NCI-H187 treated with DMSO at 0.1 percent for 48 hours (cell line): ENCODE data around the gene PRSS48.
"Not testable (repeated sequence)": the region's sequence is repeated elsewhere in the genome, so short reads cannot be mapped to it uniquely, and the experiment has no call there.

Experiments used
- DNase-seq: peaks from one replicate; lab custom pipeline; 2025; lab: John Stamatoyannopoulos, UW

Gene PRSS48

DNA sequence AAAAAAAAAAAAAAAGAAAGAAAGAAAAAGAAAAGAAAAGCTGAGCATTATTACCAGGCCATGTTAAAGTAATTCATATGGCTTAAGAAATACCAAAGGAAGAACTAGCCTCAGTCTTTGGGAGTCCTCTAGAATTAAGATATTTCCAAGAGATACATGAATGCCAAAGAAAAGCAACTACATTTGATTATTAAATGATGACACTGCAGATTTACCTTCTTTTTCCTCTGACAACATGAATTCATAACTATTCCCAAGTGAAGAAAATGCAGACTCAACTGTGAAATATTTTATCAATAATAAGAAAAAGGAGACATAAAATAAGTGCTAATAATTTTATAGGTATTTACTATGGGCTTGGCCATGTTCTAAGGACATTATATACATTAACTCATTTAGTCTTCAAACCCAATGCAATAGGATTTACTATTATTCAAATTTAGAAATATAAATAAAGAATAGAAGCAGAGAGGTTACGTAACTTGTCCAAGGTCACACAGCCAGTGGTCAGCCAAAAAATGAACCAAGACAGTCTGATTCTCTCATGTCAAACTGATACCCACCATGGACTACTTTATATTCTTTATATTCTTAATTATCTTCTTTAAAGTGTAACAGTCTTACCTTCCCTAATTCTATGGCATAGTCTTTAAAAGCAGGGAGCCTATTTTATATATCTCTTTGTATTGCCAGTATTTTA is 41.5 kb downstream of the PRSS48 start:
- DNase-seq = no peak

DNA sequence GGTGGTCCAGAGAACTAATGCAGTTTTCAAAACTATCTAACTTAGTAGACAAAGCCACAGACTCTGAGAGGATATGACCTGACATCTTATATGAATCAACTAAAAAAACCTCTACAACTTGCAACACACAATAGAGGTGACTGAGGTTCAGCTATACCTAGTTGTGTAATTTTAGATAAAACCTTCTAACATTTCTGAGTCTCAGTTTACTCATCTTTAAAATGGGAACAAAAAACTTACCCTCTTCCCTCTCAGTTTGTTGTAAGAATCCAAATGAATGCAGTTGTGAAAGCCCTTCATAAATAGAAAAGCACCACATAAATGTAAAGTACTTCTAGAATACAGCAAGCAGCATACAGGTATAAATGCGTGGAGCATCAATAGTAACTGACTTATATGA is 42.5 kb downstream of the PRSS48 start:
- no peak for DNase-seq

DNA sequence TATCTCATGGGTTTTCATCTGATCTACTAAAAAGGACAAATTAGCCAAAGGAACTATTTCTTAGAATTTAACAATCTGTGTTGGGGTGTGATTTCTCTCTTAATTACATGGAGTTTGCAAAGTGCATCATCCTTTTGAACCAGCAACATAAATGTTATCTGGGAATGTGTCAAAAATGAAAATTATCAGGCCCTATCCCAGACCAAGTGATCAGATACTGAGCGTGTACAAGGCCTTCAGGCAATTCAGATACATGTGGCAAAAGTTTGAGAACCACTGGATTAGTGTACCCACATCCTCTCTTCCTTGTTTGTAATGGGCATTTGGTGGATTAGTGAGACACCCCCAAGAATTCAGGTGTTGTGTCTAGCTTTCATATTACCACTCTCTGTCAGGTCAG is 44.6 kb downstream of the PRSS48 start:
- DNase-seq = no peak

DNA sequence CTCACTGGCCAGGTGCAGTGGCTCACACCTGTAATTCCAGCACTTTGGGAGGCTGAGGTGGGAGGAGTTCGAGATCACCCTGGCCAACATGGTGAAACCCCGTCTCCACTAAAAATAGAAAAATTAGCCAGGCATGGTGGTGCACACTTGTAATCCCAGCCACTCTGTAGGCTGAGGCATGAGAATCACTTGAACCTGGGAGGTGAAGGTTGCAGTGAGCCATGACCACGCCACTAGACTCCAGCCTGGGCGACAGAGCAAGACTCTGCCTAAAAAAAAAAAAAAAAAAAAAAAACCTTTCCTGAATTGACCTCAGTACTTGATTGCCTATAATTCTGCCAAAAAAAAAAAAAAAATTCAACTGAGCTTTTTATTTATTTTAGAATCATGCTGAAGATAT is 45.2 kb downstream of the PRSS48 start:
- not testable (repeated sequence) for DNase-seq

DNA sequence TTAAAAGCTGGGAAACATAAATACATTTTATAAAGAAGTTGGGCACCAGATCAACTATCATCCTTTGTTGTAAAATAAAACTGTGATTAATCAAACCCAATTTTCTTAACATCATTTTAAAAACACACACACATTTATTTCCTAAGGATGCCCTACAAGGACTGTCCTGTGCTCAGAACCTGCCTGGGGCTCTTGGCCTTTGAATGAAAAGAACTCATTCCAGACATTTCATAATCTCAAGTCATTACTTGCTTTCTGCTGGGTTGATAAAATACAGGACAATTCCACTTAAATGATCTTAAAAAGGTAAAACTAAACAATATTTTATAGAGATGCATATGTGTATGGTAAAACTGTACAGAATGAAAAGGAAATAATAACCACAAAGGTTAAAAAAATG is 45.6 kb downstream of the PRSS48 start:
- no peak for DNase-seq

DNA sequence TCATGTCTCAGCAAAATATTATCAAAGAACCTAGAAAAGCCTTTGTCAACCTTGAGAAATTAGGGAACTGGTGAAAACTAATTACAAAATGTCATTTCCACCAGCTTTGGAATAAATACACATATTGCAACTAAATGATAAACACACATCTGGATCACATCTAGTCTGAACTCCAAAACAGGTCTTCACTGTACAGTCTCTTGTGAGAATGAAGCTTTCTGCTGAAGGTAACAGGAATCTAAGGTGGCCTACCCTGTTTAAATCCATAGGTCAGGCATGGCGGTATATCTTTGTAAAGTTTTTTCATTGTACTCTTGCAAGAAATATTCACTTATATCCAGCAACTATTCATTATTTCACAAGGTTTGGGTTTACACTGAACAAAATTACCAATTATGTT is 46.7 kb downstream of the PRSS48 start:
- no peak for DNase-seq

DNA sequence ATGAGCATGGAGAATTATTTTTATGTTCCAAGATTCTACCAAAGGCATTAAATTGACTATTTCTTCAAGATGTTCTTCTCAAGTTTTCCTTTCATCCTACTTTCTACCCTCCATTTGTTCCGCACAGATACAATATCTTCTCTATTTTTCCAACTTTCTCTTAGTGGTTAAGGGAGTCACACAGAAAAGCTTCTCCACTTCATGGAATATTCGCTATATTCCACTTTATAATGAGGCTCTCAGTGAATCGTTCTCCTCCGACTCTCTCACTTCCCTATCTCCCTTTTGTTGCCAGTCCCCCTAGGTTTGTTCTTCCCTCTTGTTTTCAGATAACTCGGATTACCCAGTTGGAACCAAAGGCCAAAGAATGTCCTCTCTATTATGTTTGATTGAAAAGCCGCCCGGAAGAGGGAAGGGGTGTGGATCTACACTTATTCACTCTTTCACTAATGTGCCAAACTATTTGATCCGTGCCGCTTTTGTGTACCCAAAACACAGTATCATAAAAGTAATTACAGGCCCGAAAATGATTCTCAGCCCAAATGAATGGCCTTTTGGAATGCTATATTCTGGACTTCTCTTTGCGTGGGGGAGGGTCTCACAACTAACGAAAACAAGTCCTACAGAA is 47.3 kb downstream of the PRSS48 start:
- DNase-seq = no peak

DNA sequence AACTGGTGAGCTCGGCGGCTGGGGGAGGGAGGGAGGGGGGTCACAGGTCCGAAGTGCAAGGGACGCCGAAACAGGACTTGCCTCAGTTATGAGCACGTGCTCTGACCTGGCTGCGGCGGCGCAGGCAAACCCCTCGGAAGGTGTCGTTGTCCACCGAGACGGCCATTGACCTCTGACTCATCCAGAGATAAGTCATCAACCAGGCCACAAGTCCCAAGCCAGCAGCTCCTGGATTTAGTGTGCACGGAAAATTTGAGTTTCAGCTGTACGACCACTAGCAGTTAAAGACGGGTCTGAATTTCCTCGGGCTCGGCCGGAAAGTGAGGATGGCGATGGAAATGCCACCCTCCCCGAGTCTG is 47.8 kb downstream of the PRSS48 start:
- DNase-seq = no peak

DNA sequence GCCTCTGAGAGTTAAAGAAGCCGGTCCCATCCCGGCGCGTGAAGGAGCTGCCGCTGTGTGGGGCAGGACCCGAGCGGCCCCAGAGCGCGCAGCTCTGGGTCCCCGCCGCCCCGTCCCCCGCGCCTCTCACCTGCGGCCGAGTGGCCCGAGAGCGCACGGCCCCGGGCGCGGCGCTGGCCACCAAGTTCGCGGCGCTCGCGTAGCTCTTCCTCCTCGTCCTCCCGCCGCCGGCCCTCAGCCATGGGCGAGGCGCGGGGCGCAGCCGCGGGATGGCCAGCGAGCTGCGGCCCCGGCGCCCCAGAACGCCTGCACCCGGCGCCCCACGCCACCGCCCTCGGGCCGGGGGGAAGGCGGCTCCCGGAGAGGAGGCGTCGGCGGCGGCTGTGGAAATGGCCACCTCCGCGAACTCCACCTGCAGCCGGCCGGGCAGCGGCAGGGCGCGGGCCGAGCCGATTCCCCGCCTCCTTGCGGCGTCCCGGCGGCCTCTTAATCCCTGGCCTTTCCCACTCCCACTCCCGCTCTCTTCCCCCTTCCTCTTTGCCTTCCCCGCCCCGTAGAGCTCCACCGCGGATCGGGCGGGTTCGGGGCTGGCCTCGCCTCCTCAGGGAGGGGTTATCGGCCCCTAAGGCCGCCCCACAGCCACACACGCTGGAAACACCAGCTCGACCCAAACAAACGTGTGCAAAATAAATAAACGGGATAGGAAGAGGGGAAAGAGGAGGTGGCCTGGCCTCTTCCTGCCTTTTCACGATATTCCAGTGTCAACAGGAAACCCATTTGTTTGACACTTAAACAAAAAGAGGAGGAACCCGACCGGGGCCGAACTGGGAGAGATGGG is 48.4 kb downstream of the PRSS48 start, which contains the start of gene SH3D19:
SH3D19 (minus strand) TSS at position 495 of the 838 bp plus-strand sequence; CDS start at position 242, 253 bp downstream.
- no peak for DNase-seq

DNA sequence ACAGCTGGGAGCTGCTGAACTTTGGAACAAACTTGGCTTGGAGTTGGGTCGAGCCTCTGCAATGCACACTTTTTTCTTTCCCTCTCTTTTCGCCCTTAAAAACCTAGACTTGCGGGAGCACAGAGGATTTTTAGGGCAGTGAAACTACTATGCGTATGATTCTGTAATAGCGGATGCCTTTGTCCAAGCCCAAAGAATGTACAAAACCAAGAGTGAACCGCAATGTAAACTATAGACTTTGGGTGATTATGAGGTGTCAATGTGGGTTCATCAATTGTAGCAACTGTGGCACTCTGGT is 48.9 kb downstream of the PRSS48 start:
- no peak for DNase-seq

DNA sequence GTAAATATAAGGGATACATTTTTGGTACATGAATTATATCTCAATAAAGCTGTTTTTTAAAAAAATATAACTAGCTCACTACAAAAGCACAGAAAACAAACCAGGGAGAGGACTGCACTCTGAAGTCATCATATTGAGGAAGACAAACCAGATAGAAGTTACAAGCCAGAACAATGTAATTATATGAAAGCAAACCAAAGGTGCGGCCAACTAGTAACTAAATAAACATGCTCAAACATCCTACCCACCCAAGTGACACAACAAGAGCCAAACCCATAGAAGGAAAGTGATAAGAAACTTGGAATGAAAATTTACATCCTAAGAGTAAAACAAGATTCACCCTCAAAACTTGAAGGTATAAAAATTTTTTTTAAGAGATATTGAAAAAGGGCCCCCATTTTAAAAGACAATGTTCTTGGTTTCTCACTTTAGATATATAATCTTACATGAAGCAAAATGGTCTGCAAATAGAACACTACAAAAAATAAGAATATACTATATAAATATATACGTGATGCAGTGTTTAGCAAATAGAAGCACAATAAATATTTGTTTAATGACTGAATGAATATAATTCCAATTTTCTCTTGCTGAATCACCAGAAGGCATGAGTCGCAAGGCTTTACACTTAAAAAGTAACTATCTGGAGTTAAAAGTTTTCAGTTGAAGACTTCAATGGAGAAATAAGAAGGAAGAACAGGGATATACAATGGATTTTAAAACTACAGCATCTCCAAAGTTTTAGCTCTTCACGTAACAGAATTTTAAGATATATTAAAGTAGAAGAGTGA is 52.5 kb downstream of the PRSS48 start:
- no peak for DNase-seq

DNA sequence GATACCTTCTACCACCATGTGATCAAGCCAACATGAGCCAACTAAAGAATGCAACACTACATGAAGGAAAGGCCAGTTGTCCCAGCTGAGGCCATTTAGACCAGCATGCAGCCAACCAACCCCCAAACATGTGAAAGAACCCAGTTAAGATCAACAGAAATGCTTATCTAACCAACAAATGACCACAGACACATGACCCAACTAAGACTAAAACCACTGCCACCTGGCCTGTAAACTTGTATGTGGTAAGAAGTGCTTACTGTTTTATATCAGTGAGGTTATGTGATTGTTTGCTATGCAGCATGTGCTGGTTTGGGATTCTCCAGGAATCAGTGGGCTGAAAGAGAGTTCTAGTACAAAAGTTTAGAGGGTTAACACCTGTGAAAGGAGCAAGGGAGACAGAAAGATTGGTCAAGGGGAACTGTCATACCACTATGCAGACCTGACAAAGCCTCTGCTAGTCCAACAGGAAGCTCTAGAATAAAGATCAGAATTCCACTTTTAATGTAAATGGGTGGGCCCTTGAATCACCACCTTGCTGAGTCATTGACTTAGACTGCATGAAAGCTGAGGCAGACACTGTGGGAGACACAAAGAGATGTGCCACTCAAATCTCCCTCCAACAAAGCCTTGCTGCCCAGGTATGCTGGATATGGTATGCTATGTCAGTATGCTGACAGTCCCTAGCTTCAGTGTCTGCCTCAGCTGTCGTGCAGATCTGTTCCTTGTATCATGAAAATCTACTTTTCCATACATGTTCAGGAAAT is 54.5 kb downstream of the PRSS48 start:
- no peak for DNase-seq

DNA sequence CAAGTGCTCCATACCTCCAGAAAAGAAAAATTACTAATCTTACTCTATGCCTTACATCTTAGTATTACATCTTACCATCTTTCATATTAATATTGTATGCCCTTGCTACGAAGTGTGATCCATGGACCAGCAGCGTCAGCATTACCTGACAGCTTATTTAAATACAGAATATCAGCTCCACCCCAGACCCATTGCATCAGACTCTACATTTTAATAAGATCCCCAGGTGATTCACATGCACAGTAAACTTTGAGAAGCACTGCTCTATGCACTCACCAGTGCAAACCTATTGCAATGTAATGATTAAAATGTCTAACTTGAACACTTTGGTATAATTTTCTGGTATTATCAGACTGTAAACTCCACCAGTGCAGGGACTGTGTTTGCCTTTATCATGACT is 62.5 kb downstream of the PRSS48 start:
- DNase-seq = no peak

DNA sequence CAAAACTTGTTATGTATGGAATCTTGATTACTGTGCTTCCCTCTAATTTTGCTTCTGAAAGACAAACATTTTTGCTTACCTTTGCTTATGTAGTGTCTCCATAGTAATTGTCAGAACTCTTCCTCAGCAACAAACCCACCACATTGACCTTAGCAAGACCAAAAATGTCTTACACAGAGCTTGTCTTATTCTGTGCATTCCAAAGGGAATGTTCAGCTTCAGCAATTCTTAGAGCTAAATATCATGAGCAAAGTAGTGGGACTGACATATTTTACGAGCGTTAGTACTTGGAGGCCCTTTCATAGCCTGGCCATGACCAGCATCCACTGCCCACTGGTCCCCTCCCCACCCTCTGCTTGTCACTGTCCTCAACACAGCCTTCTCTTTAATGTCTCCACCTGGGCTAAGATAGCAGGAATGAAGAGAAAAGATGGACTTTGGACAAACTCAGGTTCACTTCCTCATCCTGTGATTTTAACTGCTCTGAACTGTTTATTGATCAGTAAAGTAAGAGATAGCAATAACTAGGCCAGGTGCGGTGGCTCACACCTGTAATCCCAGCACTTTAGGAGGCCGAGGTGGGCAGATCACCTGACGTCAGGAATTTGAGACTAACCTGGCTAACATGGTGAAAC is 63.9 kb downstream of the PRSS48 start:
- DNase-seq = no peak
